NCI-H226 (cell line): ENCODE measurements around the gene UBA1.

Experiments used
- DNase-seq: peaks from one replicate; pipeline ENCODE4 v3.0.0-alpha.2; 2015

Gene UBA1

DNA sequence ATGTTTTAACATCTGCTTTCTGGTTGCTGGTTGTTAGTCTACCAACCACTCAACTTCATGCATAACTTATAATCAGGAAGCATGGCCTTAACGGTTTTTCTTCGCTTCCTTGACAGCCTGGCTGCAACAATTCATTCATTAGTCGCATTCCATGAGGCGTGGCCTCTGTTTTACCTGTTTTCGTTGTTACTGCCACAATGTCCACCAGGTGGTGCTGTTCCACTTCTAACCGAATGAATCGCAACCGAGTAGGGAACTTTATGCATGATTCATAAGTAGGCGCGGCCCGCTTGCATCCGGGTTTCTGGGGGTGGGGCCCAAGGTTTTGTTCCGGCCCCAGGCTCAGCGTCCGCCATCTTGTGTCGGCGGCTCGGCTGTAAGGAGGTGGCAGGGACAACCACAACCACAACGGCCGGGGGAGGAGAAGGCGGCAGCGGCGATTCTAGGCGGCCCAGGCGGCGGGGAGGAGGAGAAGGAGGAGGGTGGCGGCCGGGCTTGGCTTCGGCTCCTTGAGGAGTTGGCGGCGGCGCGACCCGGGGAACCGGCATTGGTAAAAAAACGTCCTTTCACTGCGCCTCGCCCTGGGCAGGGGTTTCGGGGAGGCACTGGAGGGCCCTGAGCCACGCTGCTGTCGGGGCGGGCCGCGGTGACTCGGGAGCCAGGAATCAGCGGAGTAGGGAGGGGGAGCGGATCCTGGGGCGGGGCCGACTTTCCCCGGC is at the start of gene UBA1:
Gene UBA1, plus strand, starts transcription at position 355 of the 719 bp plus-strand sequence. CDS start 4,974 bp downstream, outside the sequence.
- DNase-seq = peak; percentile 72

DNA sequence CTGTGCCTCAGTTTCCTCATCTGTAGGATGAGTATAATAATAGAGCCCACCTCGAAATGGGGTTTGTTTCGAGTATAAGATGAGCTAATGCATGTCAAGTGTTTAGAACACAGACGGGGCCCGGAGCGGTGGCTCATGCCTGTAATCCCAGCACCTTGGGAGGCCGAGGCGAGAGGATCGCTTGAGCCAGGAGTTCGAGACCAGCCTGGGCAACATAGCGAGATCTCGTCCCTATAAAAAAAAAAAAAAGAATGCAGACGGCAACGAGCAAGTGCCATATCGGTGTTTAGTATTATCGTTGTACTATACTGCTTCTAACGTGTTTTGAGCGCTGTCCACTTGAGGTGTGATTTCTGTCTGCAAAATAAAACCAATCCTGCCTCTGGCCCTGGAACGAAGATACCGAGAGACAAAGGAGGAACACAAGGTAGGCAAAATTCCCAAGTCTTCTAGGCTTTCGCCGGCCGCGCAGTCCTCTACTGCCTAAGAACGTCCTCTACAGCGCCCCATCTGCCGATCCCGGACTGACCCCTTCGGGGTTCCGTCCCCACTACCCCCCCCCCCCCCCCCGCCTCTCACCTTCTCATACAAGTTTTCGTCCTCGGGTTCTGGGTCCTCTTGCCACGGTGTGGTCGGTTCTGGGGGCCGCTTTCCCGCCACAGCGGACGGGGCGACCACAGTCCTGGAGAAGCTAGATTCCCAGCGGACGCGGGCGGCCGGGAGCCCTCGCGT is 49.6 kb upstream of the UBA1 start:
- DNase-seq = peak; percentile 3

DNA sequence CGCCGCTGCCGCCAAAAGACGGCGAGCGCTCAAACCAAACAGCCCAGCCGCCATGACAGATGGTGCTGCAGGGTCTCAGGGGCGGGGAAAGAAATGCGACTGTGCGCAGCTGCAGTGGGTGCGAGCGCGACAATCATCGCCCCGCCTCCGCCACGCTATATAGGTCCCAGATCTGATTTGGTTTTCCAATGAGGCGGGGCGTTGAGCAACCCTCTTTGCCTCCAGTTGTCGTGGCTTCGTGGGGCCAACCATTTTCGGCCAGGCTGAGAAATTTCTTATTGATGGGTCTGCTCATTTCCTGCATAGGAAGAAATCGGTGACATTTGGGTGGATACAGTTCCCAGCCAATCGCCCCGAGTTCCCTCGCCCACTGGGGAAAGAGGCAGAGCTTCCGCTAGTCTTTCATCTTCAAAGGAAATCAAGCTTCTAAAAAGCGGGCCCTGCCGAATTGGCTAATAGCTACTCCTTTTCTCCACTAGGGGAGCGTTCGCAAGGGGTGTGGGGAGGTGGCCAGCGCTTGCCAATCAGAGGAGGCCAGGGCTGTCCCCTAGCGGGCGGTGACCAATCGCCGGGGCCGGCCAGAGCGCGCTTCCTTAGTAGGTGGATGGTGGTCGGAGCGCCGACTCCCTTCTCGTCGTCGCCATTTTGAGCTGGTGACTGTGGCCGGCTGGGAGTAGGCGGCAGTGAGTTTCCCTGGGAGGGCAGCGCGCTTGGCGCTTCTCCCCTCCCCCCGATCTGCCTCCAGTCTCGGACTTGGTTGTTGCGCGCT is 48.8 kb upstream of the UBA1 start, which contains the start of the genes NDUFB11 and RBM10:
Gene NDUFB11, minus strand, starts transcription at position 77 of the 769 bp plus-strand sequence. Its CDS starts 23 bp downstream, at position 54.
Gene RBM10, plus strand, starts transcription at position 596 of the 769 bp plus-strand sequence. CDS start 2,261 bp downstream, outside the sequence.
- DNase-seq = peak; percentile 87

DNA sequence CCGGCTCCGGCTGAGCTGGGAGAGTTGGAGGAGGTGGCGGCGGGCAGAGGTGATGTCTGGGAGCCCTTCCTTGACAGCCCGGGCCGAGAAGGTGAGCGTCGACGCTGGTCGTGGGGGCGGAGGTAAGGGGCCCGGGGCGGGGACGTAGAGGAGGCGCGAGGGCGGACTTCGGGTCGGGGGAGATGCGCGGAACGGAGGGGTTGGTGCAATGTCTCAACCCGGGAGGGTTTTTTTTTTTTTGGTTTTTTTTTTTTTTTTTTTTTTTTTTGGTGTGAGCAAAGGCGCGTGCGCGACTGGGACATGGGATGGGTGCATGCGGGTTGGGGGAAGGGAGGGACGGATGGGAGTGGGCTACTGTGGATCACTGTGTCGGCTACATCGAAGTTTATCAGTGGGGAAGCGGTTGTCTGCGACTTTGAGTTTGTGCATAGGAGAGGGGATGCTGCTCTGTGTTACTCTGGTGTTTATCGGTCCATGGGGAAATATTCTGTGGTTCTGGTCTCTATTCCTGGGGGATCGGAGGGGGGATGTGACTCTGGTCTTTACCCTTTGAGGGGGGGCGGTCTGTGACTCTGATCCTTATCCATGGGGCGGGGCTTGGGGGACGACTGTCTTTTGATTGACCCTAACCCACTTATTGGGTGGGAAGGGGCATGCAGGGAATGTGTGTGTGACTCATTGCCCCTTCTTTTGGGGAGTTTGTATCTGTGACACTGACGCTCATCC is 48.1 kb upstream of the UBA1 start:
- no peak for DNase-seq

DNA sequence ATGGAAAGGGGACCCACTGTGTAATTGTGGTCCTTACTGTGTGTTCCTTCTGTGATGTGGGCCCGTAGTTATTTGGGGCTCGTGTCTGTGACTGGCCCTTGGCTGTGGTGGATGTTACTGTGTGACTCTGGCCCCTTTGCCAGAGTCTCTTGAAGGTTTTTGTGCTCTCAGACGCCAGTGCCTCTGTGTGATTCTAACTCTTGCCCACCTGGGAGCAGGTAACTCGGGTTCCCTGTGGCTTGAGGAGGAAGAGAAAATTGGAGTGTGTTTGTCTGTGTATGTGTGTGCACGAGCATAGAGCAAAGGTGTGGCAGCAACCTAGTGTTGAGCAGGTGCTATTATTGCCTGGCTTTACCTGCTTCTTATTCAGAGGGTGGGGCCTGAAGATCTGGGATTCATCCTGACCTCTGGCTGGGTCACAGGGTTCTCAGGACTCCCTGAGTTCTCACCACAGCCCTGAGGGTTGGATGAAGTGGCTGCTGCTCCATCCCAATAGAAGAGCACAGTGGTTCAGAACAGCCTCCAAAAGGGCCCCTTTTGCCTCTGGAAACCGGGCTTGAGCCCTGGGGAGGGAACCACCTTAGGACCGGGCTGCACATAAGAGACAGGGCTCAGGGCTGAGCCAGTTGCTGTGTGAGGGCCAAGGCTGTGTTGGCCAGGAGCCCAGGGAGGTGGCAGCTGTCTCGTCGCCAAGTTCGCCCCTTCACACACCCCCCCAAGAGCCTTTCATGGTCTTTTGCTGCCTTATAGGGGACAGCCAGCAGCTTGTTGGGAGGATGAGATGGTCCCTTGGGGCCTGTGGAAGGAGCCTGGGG is 47.3 kb upstream of the UBA1 start:
- no peak for DNase-seq

DNA sequence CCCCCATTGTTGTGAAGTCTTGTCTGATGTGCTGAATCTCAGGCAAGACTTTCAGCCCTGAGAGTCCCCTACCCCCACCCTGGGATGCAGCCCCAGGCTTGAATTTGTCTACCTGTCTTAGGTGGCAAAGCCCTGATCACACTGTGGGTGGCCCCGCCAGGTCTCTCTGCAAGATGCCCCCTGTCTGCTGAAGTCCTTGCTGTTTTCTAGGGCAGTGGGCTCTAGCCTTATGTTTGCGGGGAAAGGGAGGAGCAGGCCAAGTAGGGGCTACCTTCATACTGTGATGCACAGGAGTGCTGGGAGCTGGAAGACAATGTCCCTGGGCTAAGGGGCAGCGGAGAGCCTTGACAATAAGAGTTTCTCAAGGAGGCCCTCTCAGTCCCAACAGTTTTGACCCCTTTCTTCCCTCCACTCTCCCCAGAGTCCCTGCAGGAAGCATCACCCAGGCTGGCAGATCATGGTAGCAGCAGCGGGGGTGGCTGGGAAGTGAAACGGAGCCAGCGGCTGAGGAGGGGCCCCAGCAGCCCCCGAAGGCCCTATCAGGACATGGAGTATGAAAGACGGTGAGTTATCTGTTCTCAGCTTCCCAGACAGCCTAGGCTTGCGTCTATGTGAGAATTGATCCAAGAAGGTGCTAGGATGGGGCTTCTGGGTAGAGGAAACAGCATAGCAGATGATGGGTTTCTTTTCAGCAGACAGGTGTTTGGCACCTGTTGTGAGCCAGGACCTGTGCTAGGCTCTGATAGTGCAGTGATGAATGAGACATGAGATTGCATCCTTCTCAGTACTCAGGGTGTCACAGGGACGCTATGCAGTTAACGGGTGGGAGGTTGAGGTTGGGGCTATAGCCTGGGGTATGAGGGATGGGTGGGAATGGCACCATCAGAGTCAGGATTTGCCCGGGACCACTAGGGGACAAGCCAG is 46.4 kb upstream of the UBA1 start:
- no peak for DNase-seq

DNA sequence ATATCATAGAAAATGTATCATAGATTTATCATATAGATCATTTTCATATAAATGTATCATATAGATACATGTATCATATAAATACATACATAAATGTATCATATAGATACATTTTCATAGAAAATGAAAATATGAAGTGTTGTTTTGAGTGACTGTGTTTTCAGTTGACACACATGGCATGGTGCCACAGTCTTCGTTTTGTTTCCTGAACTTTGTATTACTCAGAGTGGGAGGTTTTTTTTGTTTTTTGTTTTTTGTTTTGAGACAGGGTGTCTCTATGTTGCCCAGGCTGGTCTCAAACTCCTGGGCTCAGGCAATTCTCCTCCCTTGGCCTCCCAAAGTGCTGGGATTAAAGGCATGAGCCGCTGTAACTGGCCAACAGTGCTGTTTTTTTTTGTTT is 44.7 kb upstream of the UBA1 start:
- no peak for DNase-seq

DNA sequence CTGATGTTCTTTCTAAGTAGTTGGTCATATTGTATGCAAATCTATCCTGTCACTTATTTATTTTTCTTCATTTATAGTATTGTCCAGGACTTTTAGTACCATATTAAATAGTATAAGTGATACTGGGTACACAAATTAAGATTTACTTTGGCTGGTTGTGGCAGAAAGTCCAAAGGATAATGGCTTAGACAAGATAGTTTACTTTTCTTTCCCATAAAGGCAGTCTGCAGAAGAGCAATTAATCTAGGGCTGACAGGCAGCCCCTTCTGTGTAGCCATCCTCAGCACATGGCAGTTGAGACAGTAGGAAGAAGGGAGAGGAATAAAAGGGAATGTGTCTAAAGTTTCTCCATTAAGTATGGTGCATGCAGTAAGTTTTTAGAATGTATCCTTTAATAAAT is 42.2 kb upstream of the UBA1 start:
- no peak for DNase-seq

DNA sequence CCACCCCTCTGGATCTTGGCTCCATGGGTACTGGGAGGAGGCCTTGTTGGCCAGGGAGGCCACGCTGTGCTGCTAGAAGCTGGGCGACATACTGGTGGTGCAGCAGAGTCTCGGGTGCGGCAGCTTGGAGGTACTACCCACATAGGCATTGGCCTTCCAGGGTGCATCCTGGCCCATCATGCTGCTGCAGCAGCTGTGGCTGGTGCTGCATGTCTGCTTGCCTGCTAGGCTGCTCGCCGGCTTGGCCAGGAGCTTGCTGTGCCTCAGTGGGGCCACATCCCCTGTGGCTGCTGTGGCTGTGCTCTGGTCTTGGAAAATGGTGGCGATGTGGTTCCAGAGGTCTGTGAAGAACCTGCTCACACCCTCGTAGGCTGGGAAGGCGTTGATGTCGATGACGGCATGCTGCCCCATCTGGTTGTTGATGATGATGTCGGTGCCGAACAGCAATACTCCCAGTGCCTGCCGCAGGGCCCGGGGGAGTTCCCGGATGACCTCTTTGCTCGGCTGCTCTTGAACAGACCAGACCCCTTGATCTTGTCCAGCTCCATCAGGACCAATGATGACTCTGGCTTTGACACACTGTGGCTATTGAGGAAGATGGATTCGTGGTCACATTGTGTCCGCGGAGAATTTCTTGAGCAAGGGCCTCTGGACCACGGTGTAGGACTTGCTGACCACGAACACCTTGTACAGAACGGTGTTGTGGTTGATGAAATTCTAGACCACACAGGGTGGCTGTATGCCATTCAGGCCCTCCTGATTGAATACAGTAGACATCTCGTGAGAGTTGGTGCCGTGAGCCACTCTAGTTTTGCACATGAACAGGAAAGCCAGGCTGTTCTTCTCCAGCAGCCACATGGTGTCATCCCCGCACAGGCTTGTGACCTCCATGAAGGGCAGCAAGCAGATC is 36.8 kb upstream of the UBA1 start:
- DNase-seq = no peak

DNA sequence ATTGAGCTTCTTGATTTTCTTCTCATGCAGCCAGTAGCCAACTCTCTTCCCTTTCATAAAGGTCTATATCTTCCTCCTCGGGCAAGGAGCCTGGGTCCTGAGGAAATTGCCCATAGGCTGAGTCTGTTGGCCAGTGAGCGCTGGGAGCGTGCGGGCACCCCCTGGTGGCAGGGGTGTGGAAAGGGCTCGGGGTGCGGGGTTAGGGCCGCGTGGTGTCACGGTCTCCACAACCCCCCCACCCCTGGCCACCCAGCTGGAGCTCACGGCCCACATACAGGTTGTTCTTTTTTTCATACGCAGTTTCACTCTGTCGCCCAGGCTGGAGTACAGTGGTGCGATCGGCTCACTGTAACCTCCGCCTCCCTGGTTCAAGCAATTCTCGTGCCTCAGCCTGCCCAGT is 35.5 kb upstream of the UBA1 start:
- no peak for DNase-seq

DNA sequence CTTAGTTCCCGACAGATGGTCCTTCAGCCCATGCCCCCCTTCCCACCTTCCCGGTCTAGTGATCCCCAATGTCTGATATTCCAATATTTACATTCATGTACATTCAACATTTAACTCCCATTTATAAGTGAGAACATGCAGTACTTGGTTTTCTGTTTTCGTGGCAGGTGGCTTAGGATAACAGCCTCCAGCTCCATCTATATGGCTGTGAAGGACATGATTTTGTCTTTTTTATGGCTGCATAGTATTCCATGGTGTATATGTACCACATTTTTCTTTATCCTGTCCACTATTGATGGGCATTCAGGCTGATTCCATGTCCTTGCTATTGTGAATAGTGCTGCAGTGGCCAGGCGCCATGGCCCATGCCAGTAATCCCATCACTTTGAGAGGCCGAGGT is 34.8 kb upstream of the UBA1 start:
- DNase-seq = no peak

DNA sequence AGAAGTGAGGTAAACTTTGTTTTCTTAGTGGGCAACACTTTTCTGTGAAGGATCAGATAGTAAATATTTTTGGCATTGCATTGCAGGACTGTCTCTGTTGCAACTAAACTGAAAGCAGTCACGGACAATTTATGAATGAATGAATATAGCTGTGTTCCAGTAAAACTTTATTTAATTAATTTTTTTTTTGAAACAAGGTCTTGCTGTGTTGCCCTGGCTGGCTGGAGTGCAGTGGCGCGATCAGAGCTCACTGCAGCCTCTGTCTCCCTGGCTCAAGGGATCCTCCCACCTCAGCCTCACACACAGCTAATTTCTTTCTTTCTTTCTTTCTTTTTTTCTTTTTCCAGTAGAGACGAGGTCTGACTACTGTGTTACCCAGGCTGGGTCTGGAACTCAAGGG is 32.8 kb upstream of the UBA1 start:
- DNase-seq = no peak

DNA sequence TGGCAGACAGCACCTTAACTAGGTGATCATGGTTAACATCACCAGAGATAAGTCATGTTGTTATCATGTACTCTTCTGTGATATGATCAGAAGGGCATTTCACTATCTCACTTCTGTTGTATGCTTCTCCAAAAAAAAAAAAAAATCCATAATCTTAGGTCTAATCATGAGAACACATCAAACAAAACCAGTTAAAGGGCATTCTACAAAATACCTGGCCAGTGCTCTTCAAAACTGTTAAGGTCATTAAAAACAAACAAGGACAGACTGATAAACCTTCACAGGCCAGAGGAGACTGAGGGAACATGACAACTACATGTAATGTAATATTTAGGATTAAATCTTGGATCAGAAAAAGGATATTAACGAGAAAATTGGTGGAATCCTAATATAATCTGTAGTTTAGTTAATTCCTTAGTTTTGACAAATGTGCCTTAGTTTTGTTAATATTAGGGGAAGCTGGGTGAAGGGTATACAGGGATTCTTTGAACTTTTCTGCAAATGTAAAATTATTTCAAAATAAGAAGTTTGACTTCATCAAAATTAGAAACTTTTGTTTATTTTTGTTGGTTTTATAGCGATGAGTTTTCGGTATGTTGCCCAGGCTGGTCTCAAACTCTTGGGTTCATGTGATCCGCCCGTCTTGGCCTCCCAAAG is 30.6 kb upstream of the UBA1 start:
- no peak for DNase-seq

DNA sequence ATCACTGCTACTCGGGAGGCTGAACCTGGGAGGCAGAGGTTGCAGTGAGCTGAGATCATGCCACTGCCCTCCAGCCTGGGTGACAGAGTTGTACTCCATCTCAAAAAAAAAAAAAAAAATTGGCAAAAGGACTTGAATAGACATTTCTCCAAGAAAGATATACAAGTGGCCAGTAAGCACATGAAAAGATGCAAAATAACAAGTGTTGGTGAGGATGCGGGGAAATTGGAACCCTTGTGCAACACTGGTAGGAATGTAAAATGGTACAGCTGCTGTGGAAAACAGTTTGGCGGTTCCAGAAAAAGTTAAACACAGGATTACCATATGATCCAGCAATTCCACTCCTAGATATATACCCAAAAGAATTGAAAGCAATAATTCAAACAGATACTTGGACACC is 29.2 kb upstream of the UBA1 start:
- no peak for DNase-seq

DNA sequence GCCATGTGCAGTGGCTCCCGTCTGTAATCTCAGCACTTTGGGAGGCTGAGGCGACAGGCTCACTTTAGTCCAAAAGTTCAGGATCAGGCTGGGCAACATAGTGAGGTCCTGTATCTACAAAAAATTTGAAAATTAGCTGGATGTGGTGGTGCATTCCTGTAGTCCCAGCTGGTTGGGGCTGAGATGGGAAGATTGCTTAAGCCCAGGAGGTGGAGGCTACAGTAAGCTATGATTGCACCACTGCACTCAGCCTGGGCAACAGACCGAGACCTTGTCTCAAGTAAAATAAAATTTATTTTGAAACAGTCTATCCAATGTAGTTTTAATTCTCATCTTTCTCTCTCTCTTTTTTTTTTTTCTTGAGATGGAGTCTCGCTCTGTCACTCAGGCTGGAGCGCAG is 27.5 kb upstream of the UBA1 start:
- no peak for DNase-seq

DNA sequence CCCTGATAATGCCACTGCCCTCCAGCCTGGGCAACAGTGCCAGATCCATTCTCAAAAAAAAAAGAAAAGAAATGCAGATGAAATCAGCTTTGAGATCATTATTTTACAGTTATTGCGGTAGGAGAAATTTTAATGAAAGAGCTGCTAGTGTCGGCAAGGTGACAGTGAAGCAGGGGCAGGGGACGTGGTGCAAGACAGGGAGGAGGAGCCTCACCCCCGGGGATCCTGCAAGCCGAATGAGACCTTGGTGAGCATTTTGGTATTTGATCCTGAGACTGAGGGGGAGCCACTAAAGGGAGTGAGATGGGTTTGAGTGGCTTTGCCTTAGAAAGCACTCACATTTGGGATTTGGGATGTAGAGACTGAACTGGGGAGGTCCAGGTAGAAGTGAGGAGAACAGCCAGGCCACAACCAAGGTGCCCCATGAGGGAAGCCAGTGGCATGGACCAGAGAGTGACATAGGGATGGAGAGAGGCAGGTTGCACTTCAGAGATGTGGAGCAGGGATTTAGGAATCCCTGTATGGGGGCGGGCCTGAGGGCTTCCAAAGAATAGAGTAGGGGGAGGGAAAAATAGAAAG is 25.0 kb upstream of the UBA1 start:
- DNase-seq = no peak

DNA sequence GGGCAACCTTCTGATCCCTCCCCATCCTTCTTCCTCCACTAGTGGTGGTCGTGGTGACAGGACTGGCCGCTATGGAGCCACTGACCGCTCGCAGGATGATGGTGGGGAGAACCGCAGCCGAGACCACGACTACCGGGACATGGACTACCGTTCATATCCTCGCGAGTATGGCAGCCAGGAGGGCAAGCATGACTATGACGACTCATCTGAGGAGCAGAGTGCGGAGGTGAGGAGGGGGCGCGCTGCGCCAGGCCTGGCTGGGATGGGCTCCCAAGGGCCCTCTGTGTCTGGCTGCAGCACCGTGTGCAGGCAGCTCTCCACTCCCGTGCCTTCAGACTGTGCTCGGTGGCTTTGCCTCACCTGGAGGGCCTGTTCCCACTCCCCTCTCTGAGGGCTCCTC is 24.4 kb upstream of the UBA1 start:
- DNase-seq = no peak

DNA sequence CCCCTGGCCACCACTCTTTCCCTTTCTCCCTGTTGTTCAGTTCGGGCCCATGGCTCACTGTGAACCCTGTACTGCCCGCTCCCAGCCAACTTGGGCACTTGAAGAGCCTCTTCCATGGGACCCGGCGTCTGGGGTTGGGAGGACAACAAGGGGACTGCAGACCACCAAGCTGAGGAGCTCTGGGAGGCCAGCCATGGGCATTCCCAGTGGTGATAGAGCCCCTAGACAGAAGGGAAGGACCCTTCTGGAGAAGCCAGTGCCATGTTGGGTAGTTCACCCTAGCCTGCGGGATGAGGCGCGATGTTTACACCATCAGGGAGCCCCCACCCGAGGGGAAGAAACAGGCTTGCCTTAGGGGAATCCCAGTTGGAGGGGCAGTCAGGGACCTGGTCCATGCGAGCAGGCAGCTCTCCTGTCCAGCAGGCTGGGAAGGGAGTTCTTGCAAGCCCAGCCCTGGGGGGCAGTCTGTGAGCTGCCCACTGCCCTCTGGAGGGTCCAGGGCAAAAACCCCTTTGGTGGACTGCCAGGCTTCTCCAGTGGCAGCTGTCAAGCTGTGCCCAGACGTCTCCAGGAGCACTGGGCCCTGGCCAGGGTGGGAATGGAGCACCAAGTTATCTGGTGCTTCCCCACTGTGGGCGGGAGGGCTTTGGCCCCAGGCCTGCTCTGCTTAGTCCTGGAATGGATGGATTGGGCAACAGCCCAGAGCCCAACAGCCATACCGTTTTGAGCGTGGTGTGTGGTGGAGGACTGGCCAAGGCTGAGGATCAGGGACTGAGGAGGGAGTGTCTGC is 23.7 kb upstream of the UBA1 start:
- peak; percentile 42 for DNase-seq
